ENCODE data around the gene HNF1B.

The HNF1B gene

GRCh38 chr17:37761961-37762360 is 17.1 kb upstream of the HNF1B start:
- no peak for DNase-seq (ENCODE audit: low read depth)

DNA sequence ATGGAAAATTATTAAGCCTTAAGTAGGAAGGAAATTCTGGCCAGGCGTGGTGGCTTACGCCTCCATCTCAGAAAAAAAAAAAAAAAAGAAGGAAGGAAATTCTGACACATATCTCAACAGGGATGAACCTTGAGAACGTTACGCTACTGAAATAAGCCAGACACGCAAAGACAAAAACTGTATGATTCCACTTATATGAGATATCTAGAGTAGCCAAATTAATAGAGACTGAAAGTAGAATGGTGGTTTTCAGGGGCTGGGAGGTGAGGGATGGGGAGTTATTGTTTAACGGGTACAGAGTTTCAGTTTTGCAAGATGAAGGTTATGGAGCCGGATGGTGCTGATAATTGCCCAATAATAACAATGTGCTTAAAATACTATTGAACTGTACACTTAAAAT is 16.2 kb upstream of the HNF1B start:
- DNase-seq (ENCODE audit: low read depth), result no peak

GRCh38 chr17:37759014-37759637 is 14.3 kb upstream of the HNF1B start:
- DNase-seq (ENCODE audit: low read depth), result no peak

DNA sequence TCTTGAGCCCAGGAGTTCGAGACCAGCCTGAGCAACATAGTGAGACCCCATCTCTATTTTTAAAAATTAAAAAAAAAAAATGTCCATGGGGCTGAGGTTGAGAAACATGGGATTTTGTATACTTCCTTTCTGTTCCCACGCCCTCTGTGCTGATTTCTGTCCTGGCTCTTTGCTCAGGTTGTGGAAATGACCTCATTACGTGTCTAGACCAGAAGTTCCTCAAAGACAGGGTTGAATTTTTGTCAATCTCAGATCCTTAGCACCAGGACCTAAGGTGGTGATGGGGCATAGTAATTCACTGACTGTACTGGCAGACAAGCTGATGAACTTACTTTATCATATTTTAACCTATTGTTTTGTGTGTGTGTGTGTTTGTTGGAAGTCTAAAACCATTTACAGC is 11.2 kb upstream of the HNF1B start:
- no peak for DNase-seq (ENCODE audit: low read depth)

DNA sequence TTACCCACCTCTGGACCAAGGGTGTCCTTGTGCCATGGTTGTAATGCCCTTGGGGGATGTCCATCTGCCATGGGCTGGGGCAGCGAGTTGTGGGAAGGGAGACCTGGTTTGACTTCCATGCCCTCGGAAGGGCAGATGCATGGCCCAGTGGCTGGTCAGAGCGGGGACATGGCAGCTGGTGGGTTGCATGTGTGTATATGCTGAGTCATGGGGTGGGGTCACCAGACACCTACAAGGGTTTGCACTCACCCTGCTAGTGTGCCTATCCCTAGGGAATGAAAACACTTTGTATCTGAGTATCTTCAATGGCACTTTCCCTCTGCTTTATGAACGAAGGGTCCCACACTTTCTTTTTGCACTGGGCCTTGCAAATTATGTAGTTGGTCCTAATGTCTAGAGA is 10.6 kb upstream of the HNF1B start:
- no peak for DNase-seq (ENCODE audit: low read depth)

DNA sequence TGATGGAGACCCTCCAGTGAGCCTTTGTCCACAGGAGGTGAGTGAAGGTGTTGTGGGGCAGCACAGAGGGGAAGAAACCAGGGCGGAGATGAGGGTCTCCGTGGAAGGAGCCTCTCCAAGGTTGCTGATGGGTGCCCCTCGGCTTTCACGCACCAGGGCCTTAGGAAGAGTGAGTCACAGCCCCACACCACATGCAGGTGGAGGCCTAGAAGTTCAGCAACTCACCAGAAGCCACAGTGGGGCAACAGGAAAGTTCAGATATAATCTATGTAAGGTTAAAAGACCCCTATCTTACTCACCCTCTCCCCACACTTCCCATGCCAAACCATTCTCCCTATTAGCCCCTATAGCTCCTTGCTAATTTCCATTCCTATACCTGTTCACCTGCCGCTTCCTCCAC is 9.5 kb upstream of the HNF1B start:
- DNase-seq (ENCODE audit: low read depth), result no peak

DNA sequence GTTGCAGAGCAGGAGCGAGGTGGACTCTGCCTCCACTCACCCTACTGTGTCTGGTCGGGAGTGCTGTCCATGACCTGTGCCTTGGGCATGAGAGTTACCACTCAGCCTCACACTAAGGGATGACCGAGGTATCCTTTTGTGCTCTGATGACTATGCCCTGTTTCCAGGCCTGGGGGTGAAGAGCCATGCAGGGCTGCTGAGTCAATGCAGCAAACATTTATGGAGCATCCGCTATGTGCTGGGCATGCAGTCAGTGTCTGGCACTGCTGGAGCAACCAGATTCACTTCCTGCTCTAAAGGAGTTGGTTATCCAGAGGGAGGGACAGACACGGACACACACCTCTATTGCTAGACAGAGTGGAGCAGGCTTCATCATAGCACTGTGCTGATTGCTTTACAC is 7.6 kb upstream of the HNF1B start:
- DNase-seq (ENCODE audit: low read depth), result no peak

GRCh38 chr17:37750768-37751475 is 6.1 kb upstream of the HNF1B start:
- no peak for DNase-seq (ENCODE audit: low read depth)

GRCh38 chr17:37750292-37750691 is 5.4 kb upstream of the HNF1B start:
- DNase-seq (ENCODE audit: low read depth), result no peak

DNA sequence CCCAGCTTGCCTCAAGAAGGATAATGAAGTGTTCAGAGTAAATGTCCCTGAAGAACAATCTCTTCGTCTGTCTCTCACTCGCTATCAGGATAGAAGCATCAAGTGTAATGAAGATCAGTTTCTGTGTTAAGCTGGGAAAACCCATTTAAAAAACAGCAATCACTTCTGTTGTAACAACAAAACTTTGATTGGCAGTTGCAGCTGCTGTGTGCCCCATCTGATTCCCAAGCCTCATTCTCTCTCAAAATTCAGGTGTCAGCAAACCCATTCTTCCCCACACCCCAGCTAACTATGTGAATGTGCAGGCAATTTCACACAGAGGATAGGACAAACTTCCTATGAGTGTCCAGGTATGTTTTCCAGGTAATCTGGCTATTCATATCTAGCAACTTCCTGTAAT is 2.4 kb upstream of the HNF1B start:
- no peak for DNase-seq (ENCODE audit: low read depth)

DNA sequence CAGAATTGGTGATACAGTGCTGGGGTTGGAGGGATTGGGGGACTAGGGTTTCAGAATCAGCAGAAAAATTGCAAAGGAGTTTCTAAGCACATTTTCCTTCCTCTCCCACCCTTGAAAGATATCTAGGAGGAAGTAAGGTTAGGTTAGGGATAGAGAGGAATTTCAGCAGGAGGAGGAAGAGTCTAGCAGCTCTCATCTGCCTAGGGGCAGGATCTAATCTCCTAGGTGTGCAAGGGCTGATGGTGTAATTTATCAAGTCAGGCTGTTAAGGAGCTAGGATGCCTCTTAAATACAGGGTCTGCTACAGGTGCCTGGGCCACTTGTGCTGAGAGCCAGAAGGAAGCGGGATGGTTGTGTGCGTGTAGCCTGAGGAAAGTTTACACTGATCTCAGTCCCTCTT is 1.8 kb upstream of the HNF1B start:
- no peak for DNase-seq (ENCODE audit: low read depth)

GRCh38 chr17:37745801-37746426 is 1.1 kb upstream of the HNF1B start:
- no peak for DNase-seq (ENCODE audit: low read depth)

DNA sequence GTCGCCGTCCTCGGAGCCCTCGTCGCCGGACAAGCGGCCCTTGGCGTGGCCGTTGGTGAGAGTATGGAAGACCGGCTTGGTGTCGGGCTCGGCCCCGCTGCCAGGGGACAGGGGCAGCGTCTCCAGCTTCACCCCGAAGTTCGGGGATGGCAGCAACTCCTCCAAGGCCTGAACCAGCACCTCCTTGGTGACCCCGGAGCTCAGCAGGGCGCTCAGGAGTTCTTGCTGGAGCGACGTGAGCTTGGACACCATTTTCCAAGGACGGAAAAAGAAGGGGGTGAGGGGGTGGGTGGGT is 279 bp downstream of the HNF1B start:
- DNase-seq (ENCODE audit: low read depth), result no peak

DNA sequence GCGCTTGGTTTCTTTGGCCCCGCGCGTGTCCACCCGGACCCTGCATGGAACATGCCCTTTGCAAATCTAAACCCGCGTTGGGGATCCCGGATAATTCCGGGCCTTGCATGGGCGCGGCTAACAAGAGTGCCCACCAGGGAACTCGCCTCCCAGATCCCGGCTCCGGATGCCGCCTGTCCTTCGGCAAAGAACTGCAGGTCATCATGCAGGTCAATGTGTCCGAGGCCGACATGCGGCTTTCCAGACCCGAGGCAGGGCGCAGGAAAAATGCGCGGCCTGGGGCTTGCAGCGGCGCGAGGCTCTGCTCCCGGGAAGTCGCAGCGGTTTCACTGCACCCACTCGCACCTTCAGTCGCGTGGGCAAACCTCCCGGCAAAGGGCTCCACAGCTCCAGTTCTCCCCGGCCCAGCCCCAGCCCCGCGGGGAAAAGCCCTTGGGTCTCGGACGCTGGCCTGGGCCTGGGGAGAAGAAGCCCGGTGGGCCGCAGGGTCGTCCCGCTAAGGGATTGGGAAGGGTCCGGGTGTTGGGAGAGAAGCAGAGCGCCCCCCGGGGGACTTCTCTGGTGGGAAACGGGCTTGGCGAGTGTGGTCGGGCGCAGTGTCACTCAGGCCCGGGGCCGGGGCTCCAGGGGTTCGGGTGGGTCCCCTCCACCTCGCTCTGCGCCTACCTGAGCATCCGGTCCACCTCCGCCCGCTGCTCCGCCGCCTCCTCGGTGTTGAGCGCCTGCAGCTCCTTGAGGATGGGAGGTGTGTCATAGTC is 805 bp downstream of the HNF1B start:
- DNase-seq (ENCODE audit: low read depth), result no peak

GRCh38 chr17:37743612-37743874 is 1.3 kb downstream of the HNF1B start:
- no peak for DNase-seq (ENCODE audit: low read depth)

- DNase-seq (ENCODE audit: low read depth), result no peak
These were observed 1.9 kb downstream of the HNF1B start for GRCh38 chr17:37742762-37743611.

DNA sequence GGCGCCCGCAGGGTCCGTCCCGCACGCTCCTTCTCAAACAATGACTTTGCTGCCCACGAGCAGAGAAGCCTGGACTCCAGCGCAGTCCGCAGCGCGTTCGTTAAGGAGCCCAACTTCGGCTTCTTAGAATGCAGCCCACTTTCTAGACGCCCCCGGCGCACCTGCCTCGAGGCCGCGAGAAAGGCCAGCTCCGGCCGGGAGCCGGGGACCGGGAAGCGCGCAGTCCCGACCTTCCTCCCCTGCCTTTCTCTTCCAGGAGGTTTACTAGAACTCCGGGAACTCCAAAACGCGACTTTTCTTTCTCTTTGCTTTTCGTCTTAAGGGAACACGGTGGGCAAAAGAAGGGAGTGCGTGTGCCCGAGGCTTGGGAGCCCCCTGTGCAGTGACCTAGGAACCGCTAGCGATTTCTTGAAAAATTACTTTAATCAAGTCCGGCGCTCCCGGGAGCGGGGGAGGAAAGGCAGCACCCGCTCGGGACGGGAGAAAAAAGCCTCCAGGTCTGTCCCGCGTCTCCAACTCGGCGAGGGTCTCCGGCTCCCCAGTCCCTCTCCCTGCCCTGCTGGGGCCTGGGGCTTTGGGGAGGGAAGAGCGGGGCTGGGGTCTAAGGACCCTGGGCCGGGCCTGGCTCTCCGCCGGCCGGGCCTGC is 2.6 kb downstream of the HNF1B start:
- DNase-seq (ENCODE audit: low read depth), result no peak

DNA sequence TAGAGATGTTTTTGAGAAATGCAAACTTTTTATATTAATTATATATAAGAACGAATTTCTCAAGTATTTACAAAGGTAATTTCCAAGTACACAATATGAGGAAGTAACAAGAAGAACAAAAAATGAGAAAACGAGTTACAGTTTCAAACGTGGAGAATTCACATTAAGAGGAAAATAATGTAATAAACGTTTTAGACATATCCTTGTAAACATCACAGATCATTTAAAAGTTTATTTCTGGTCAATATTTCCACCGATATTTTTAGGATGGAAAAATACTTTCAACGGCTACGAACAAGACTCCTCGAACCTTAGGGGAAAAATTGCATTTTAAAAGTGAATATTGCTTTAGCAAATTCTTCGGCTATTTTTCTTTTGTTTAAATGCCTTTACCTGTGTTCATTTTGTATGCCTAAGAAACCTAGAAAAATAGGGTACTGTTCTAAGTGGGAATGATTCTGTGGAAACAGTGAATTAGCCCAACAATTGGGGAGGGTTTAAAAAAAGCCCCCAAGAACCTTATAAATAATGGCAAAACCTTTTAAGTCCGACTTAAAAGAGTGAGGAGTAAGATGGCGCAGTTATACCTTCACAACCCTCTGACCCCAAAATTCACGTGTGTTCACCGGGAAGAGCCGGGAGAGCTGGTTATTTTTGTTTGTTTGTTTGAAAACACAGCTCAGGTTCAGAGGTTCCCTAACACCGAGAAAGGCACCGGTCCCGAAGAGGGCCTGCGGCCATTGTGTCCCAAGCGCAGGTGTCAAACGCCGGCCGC is 3.3 kb downstream of the HNF1B start:
- no peak for DNase-seq (ENCODE audit: low read depth)

DNA sequence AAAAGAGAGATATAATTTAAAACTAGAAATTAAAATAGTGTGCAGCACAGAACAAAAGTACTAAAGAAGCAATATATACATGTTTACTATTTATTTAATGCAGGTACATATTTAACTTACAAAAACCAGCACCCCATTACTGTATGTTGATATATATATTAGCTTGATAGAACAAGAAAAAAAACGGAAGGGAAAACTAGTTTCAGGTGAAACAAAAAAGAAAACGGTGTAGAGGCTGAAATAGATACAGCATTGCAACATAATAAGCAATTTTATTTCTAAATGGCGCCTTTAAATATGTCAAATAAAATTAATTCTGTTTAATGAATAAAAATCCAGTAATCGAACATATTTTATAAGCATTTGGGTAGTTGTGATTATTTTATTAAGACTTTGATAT is 3.9 kb downstream of the HNF1B start:
- no peak for DNase-seq (ENCODE audit: low read depth)

DNA sequence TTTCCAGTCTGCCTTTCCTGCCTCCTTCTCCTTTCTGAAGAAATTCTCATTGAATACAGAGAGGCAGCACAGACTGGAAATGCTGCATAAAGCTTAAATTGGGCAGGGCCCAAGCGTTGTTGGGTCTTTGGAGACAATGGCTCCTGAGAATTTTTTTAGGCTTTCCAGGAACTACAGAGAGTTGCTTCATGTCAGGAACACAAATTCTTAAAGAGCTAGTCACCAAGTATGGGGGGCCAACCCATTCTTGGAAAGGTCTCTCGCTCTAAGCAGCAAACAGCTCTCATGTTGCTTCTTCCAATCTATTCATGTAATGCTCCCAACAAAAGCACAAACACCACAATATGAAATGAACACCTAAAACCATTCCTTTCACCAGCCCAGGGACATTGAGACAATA is 6.9 kb downstream of the HNF1B start:
- DNase-seq (ENCODE audit: low read depth), result no peak

GRCh38 chr17:37737081-37737480 is 7.8 kb downstream of the HNF1B start:
- no peak for DNase-seq (ENCODE audit: low read depth)

All from stimulated activated CD8-positive, alpha-beta memory T cell treated with anti-CD3 and anti-CD28 coated beads, Interleukin-12 subunit alpha, Interleukin-12 subunit beta, amount 100 ng/mL, for 4 hours (primary cell).